SU-DHL-6 (cell line): ENCODE measurements around the gene POF1B.

ENCODE experiments used
- H2AFZ ChIP-seq: fragments of 200-600 bp; sonication (generic); 2 replicates; pipeline ENCODE4 v1.6.1; 2014; ENCODE audit warnings: low read depth, mild to moderate bottlenecking, moderate library complexity, mixed read lengths, antibody characterized with exemption, low read length; ENCODE audit not compliant: severe bottlenecking
- H3F3A ChIP-seq: fragments of 200-600 bp; shearing (Covaris generic); 2 replicates; pipeline ENCODE4 v1.6.0; 2016; ENCODE audit warnings: antibody characterized with exemption, mild to moderate bottlenecking; ENCODE audit not compliant: insufficient read depth
- H3K27ac ChIP-seq: fragments of 200-600 bp; sonication (generic); 2 replicates; pipeline ENCODE4 v1.5.1; 2016; ENCODE audit warnings: low read depth, mild to moderate bottlenecking, low read length, moderate library complexity, mixed read lengths
- H3K27me3 ChIP-seq: fragments of 200-600 bp; sonication (generic), shearing (Covaris generic); 2 replicates; pipeline ENCODE4 v1.6.0; 2014; ENCODE audit warnings: mild to moderate bottlenecking, low read length
- H3K36me3 ChIP-seq: fragments of 200-600 bp; sonication (generic); 2 replicates; pipeline ENCODE4 v1.6.1; 2014; ENCODE audit warnings: mild to moderate bottlenecking, low read length, mixed read lengths
- H3K4me2 ChIP-seq: fragments of 300-600, 200-600 bp; shearing (Covaris generic), sonication (generic); 2 replicates; pipeline ENCODE4 v1.6.0; 2014; ENCODE audit warnings: low read length, low read depth, mild to moderate bottlenecking; ENCODE audit not compliant: poor library complexity, severe bottlenecking
- H3K4me3 ChIP-seq: fragments of 200-600 bp; sonication (generic); 2 replicates; pipeline ENCODE4 v1.5.1; 2014; ENCODE audit warnings: antibody characterized with exemption, low read length, mild to moderate bottlenecking, mixed read lengths; ENCODE audit not compliant: insufficient read depth, poor library complexity, severe bottlenecking
- H3K79me2 ChIP-seq: fragments of 200-600 bp; sonication (generic); 2 replicates; pipeline ENCODE4 v1.6.1; 2014; ENCODE audit warnings: mild to moderate bottlenecking, low read length, moderate library complexity; ENCODE audit not compliant: insufficient read depth
- H3K9ac ChIP-seq: fragments of 200-600 bp; sonication (generic); 2 replicates; pipeline ENCODE4 v1.7.0; 2014; ENCODE audit warnings: mild to moderate bottlenecking, low read length
- H3K9me2 ChIP-seq: fragments of 200-600 bp; sonication (generic); replicated peaks from 2 replicates; pipeline ENCODE4 v1.6.1; 2014; ENCODE audit warnings: low read length; ENCODE audit not compliant: insufficient read depth
- H3K9me3 ChIP-seq: fragments of 200-600 bp; sonication (generic); 2 replicates; pipeline ENCODE4 v1.6.1; 2014; ENCODE audit warnings: low read length, mixed read lengths; ENCODE audit not compliant: insufficient read depth
- H4K20me1 ChIP-seq: fragments of 200-600 bp; sonication (generic); 2 replicates; pipeline ENCODE4 v1.6.1; 2014; ENCODE audit warnings: low read depth, mild to moderate bottlenecking, antibody characterized with exemption, low read length, moderate library complexity, mixed read lengths
- CTCF ChIP-seq: fragments of 200-600 bp; sonication (generic); IDR thresholded peaks from one replicate; pipeline ENCODE4 v1.5.1; 2017; ENCODE audit warnings: antibody characterized with exemption, mild to moderate bottlenecking, low read length, moderate library complexity; ENCODE audit not compliant: insufficient read depth, poor library complexity, severe bottlenecking
- EZH2phosphoT487 ChIP-seq: fragments of 200-600 bp; sonication (generic), shearing (Covaris generic); conservative IDR thresholded peaks from 2 replicates; pipeline ENCODE4 v1.6.1; 2018; ENCODE audit warnings: mild to moderate bottlenecking, antibody characterized with exemption, low read length, moderate library complexity, mixed read lengths

Gene POF1B

GRCh38 chrX:85378461-85378860 is 1.0 kb downstream of the POF1B start:
- Histone ChIP-seq H4K20me1 (no peaks in the 10 kb centered on the region), H3K9me2 (no peaks in the 10 kb centered on the region), H3K27me3 (no peaks in the 10 kb centered on the region), H3K9me3 (no peaks in the 10 kb centered on the region), H3K9ac (no peak overlapping the region), H3F3A (no peaks in the 10 kb centered on the region), H3K36me3 (no peaks in the 10 kb centered on the region), H3K4me2 (peak overlapping the region; percentile 25), H3K4me3 (no peak overlapping the region), H3K79me2 (no peaks in the 10 kb centered on the region), H3K27ac (no peak overlapping the region), H2AFZ (no peak overlapping the region)
- TF ChIP-seq EZH2phosphoT487 (no peak), CTCF (no peak)

- no peaks in the 10 kb centered on the region for H3K36me3 ChIP-seq
- no peak overlapping the region for H3K4me2 ChIP-seq
- TF ChIP-seq EZH2phosphoT487 (no peak), CTCF (no peak)
- H3K9ac ChIP-seq, result no peak overlapping the region
- H4K20me1 ChIP-seq, result no peaks in the 10 kb centered on the region
- H3K79me2 ChIP-seq, result no peaks in the 10 kb centered on the region
- H2AFZ ChIP-seq, result no peak overlapping the region
- no peak overlapping the region for H3K27ac ChIP-seq
- no peaks in the 10 kb centered on the region for H3K27me3 ChIP-seq
- no peaks in the 10 kb centered on the region for H3F3A ChIP-seq
- no peaks in the 10 kb centered on the region for H3K9me3 ChIP-seq
- no peaks in the 10 kb centered on the region for H3K9me2 ChIP-seq
- no peak overlapping the region for H3K4me3 ChIP-seq
These were observed 4.1 kb downstream of the POF1B start for GRCh38 chrX:85375333-85375738.

GRCh38 chrX:85365370-85365995 is 14.0 kb downstream of the POF1B start:
- TF ChIP-seq EZH2phosphoT487 (no peak), CTCF (no peak)
- H3K27me3 ChIP-seq, result no peaks in the 10 kb centered on the region
- no peaks in the 10 kb centered on the region for H3K9me3 ChIP-seq
- H3K9me2 ChIP-seq, result no peaks in the 10 kb centered on the region
- no peaks in the 10 kb centered on the region for H4K20me1 ChIP-seq
- H3K36me3 ChIP-seq, result no peaks in the 10 kb centered on the region
- no peaks in the 10 kb centered on the region for H3F3A ChIP-seq
- no peak overlapping the region for H3K27ac ChIP-seq
- no peak overlapping the region for H3K4me3 ChIP-seq
- no peak overlapping the region for H3K9ac ChIP-seq
- no peak overlapping the region for H3K4me2 ChIP-seq
- no peaks in the 10 kb centered on the region for H3K79me2 ChIP-seq
- no peak overlapping the region for H2AFZ ChIP-seq
